ENCODE measurements around the gene RNU1-3. TPM values are rescaled to one million over a fixed set of nuclear protein-coding genes. Genes with fewer than 3 reads are reported as not detected.
"Not testable (repeated sequence)": the region's sequence is repeated elsewhere in the genome, so short reads cannot be mapped to it uniquely, and the experiment has no call there.

Gene RNU1-3
- total and polyA plus RNA-seq, 2 of the 13 experiments (the other 11 are each of a cell fraction or from before 2014, with no cell fraction given), result under 0.01 to 11,018 TPM

- TF ChIP-seq MEIS2 (CRISPR knock-in tag; IDR thresholded peaks at IDR 0.05) (0 out of 2 replicates have a peak, but pooled peaks have one; percentile 33), ZNF788 (CRISPR knock-in tag; IDR thresholded peaks at IDR 0.05; ENCODE audit: borderline replicate concordance) (0 out of 2 replicates have a peak, but pooled peaks have one; percentile 43), FOXP4 (CRISPR knock-in tag; IDR thresholded peaks at IDR 0.05) (0 out of 2 replicates have a peak, but pooled peaks have one; percentile 24), ZNF232 (CRISPR knock-in tag; IDR thresholded peaks at IDR 0.05; ENCODE audit: borderline replicate concordance) (0 out of 2 replicates have a peak, but pooled peaks have one; percentile 50), PREB (CRISPR knock-in tag; IDR thresholded peaks at IDR 0.05) (0 out of 2 replicates have a peak, but pooled peaks have one; percentile 47), HOXA3 (CRISPR knock-in tag; IDR thresholded peaks at IDR 0.05) (peak; percentile 15; the same call in 1 of the 2 replicates)
Measured at GRCh38 chr1:16635959-16636358, 30.8 kb downstream of the RNU1-3 start (continued).

GRCh38 chr1:16633540-16634282, 33.0 kb downstream of the RNU1-3 start:
- WGBS (ENCODE audit: low lambda C conversion rate), result 97% methylated on average over 6 of the region's 6 CpGs
- H3K27me3 ChIP-seq (ENCODE audit: control insufficient read depth in 1 of 2, insufficient read depth in 2 of 2, low read length in 2 of 2); H2AFZ ChIP-seq (ENCODE audit: low read length); in situ Hi-C loops (cut with HindIII; ENCODE audit: extremely low pct_ligation_motif_present, low pct_unique_long_range_greater_than_20kb); H3K4me1 ChIP-seq (ENCODE audit: insufficient read depth, low read length); BruUV-seq (replicated peaks); H3K9me3 ChIP-seq (ENCODE audit: low read length); intact Hi-C loops (cut with micrococcal nuclease; ENCODE audit: unreplicated experiment); CTCF ChIA-PET (ENCODE audit: low intra/inter-chr PET ratio, low total read pairs); H3K27ac ChIP-seq (ENCODE audit: extremely low read length, insufficient read depth, low read length); H3K4me2 ChIP-seq (ENCODE audit: low read depth, low read length); H3K9ac ChIP-seq (ENCODE audit: insufficient read depth, low read depth, low read length); FAIRE-seq; H3K4me3 ChIP-seq (replicated peaks in 1 of 3; ENCODE audit: insufficient read depth in 1 of 3, low read depth in 2 of 3, low read length in 3 of 3); DNase-seq (ENCODE audit: low spot score); ATAC-seq: not testable (repeated sequence)
- H4K20me1 ChIP-seq (ENCODE audit: insufficient read depth, low read length), result peaks cover 12% of the 10 kb centered on the region; the same call in 1 of the 2 replicates
- POLR2A ChIA-PET, result interaction anchor here (1.4 kb wide), 1 partner anchor 13 kb away, joined by 4 read pairs; no protein-coding TSS in a partner anchor
- peaks cover 36% of the 10 kb centered on the region for H3K79me2 ChIP-seq (ENCODE audit: insufficient read depth, low read length)
- 0 out of 2 replicates have a peak, but pooled peaks have one; percentile 28 for TF ChIP-seq MXD3 (CRISPR knock-in tag; IDR thresholded peaks at IDR 0.05)
- peak; percentile 37 for TF ChIP-seq RBM22 (optimal IDR thresholded peaks at IDR 0.05; ENCODE audit: low read length)
- TF ChIP-seq RBFOX2 (IDR thresholded peaks at IDR 0.05; ENCODE audit: low read depth, low read length), result 0 out of 2 replicates have a peak, but pooled peaks have one; percentile 19
- peaks cover 46 to 88% of the 10 kb centered on the region in 2 experiments for H3K36me3 ChIP-seq (replicated peaks in 1 of 2; ENCODE audit: control insufficient read depth in 1 of 2, insufficient read depth in 2 of 2, low read length in 2 of 2)

Data from HepG2 (cell line).